Body of pancreas (tissue), 4 donors: ENCODE results near the gene ARID5B.

Source experiments
- CTCF ChIP-seq, 7 experiments: fragments of 450-650 bp in 4 of 7; fragments of 200-600 bp in 3 of 7; sonication (generic) in 3 of 7; IDR thresholded peaks; one replicate each; pipeline ENCODE4 v1.5.1; 2016 to 2019; ENCODE audit warnings: antibody characterized with exemption in 7 of 7
- POLR2A ChIP-seq, 3 donors: fragments of 450-650 bp; IDR thresholded peaks; one replicate each; pipeline ENCODE4 v1.6.1; 2016; ENCODE audit warnings: antibody characterized with exemption in 3 of 3, mild to moderate bottlenecking in 2 of 3

GRCh38 chr10:62073429-62073828 is 171.9 kb downstream of the ARID5B start:
- TF ChIP-seq POLR2A (IDR thresholded peaks at IDR 0.05): no peak
- TF ChIP-seq CTCF (IDR thresholded peaks at IDR 0.05): no peak
